AG20443 (cell line): ENCODE data around the gene HMX3.

Source experiments
- DNase-seq: peaks from one replicate; pipeline ENCODE4 v3.0.0; 2012; ENCODE audit warnings: low spot score, mixed read lengths

Gene HMX3

GRCh38 chr10:123134343-123134914, 1.3 kb upstream of the HMX3 start:
- DNase-seq: no peak

- no peak for DNase-seq
Observed at GRCh38 chr10:123134915-123135414, 805 bp upstream of the HMX3 start.

DNA sequence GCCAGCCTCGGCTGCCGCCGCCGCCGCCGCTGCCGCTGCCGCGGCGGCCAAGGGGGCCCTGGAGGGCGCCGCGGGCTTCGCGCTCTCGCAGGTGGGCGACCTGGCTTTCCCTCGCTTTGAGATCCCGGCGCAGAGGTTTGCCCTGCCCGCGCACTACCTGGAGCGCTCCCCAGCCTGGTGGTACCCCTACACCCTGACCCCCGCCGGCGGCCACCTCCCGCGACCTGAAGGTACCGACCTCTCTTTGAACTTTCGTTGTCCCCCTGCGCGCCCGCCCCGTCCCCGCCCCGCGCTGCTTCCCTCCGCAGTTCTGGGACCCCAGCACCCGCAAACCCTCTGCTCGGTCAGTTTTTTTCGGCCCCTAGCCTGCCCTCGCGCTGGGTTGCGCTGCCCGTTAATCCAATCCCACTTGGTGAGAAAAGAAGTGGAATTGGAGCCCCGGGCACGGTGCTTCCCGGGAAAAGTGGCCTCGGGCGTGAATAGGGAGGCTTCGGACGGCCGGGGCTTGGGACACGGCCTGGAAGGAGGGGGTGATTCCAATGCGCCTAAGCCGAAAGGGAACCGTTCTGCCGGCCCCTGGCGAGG, 543 bp downstream of the HMX3 start:
- no peak for DNase-seq

DNA sequence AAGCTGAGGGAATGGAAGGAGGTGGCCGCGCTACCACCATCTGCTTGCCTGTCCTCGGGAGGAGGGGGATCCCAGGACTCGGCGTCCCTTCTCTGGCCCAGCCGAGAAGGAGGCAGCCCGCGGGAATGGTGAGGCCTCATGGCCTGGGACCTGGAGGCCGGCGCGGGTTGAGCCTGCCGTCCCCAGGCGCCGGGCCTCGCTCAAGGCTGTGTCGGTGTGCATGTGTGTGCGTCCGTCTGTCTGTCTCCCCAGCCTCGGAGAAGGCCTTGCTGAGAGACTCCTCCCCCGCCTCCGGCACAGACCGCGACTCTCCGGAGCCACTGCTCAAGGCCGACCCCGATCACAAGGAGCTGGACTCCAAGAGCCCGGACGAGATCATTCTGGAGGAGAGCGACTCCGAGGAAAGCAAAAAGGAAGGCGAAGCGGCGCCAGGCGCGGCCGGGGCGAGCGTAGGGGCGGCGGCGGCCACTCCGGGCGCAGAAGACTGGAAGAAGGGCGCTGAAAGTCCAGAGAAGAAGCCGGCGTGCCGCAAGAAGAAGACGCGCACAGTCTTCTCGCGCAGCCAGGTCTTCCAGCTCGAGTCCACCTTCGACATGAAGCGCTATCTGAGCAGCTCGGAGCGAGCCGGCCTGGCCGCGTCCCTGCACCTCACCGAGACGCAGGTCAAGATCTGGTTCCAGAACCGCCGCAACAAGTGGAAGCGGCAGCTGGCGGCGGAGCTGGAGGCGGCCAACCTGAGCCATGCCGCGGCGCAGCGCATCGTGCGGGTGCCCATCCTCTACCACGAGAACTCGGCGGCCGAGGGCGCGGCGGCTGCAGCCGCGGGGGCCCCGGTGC, 1.3 kb downstream of the HMX3 start:
- DNase-seq: no peak

- no peak for DNase-seq
Observed at GRCh38 chr10:123139165-123139520, 3.4 kb downstream of the HMX3 start.

DNA sequence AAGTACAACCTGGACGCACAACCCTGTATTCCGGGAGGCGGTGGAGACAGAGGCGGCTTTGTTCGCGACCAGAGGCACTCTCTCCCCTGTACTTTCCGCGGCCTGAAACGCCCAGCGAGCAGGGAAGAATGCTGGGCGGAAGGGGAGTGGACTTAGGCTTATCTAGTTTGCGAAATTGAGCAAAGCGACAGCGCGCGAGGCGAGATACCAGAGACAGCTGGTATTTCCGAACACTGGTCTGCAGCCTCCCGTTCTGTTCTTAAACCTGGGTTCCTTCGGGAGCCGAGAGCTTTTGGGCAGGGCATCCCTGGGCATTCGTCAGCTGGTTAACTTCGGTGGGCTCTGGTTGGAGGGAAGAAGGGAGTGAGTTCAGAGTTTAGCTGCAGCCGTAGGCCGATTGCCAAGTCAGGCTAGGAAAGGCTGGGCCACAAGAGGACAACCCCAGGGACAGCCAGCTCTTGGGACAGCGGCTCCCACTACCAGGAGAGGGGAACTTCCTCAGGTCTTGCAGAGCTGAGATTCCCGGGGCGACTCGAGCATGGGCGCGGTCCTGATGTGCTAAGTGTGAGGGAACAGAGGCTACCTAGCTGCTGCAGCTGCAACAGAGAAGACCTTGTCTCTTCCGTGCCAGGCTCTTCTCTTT, 3.9 kb downstream of the HMX3 start:
- no peak for DNase-seq

GRCh38 chr10:123140164-123140982, 4.6 kb downstream of the HMX3 start:
- no peak for DNase-seq

- DNase-seq: no peak
Observed at GRCh38 chr10:123140983-123141390, 5.2 kb downstream of the HMX3 start.

GRCh38 chr10:123141791-123142700, 6.3 kb downstream of the HMX3 start:
- no peak for DNase-seq

DNA sequence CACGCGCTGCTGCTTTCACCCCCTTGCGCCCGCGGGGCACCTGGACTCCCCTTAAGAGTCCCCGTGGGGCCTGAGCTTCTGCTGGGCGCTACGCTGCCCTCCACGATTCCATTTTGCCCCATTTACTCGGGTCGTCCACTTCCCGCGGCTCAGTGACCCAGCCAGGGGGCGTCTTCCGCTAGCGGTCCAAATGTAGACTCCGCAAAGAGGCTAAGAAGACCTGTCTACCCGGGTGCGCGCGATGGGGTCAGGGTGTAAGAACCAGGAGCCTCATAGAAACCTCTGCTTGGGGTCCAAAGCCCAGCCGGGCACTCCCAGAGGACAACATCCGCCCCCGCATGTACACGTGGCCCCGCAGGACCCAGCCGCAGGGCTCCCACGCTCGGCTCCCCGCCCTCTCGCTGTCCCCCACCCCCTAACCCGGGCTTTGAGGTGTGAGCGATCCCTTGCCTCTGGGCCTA, 7.0 kb downstream of the HMX3 start:
- DNase-seq: no peak

DNA sequence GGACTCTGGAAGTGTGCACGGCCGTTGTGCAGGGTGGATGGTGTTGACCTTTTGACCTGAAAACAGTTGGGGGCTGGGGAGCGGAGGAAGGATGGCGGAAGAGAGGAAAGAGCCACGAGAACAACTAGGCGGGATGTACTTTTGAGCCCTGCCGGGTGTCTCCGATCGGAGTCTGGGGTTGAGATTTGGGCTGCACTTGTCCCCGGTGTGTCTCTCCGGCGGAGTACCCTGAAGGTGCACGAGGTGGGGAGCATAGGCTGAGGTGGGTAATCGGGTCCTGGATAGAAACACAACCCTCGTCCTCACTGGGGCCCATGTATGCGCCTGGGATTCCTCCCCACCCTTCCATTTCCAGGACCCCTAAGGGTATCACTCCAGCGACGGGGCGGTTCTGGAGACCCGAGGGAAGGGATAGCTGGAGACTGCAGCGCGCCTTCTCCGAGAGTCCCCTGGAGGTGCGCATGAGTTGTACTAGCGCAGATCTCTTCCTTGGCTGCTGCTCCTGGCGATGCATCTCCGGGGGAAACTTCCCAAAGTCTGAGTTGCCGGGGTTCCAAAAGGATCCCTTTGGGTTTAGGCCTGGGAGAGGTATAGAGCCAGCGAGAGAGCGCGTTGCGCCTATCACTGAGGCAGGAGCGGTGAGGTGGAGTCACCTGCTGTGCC, 7.5 kb downstream of the HMX3 start:
- DNase-seq: no peak

DNA sequence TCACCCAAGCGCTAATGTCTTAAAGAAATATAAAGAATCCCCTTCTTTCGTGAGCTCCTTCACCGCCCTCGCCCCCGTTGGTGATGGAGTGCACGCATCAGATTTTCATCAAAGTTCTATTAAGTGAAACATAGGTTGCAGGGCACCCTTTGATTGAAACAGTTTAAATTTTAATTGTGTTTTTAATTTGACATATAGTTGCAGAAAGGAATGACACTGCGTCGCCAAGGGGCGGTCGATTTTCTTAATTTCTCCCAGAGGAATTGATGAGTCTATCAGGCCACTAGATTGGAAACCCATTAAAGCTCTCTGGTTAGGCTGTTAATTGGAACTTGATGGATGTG, 8.0 kb downstream of the HMX3 start:
- DNase-seq: no peak

DNA sequence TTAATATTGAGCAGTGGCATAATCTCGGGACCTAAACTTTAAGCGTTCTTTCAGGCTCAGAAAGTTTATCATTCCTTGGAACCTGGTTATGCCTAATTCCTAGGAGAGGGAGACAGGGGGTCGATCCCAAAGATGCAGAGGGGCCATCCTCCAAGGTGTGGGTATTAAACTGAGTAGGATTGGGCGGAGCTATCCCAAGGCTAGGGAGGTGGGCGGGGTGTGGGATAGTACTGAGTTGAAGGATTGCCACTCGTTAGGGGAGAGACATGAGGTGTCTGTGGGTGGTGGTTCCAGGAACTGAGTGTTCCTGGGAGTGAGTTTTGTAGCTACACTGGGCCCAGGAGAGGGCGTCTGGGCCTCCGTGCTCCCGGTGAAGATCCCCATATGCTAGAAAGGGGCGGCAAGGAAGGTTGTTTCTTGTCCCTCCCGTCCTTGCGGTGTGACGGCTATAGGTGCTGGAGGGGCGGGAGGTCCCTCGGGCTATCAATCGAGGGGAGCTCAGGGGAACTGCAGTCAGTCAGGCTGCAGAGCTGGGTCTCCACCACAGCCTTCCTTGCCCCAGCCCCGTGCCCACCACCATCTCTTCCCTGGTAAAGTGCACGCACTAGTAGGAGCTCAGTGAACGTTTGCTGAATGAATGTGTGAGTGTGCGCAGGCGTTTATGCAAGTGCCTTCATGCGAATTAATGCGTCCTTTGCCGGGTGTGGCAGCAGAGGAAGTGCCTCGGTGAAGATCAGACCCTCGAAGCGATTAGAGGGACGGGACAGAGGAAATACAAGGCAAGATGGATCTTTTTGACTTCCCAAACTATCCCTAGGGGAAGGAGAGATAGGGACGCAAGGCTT, 9.1 kb downstream of the HMX3 start:
- no peak for DNase-seq

DNA sequence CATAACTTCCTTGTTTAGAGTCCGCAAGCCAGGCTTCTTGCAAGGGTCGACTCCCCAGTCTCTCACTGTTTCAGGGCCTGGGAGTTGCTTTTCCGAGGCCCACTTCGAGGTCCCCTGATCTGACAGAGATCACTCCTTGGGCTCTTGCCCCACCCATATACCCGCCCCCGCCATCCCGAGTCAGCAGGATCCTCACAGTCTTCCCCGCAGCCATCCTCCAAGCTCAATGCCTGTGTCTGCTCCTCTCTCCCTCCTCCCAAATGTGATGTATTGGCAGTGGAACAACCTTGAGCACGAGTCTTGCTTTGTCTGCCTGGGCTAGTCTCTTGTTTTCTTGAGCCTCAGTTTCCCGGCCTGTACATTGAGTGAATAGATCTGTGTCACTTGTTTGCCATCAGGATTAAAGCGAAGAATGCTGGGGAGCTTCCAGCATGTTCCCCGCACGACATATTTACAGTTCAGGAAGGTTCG, 9.8 kb downstream of the HMX3 start:
- DNase-seq: no peak

DNA sequence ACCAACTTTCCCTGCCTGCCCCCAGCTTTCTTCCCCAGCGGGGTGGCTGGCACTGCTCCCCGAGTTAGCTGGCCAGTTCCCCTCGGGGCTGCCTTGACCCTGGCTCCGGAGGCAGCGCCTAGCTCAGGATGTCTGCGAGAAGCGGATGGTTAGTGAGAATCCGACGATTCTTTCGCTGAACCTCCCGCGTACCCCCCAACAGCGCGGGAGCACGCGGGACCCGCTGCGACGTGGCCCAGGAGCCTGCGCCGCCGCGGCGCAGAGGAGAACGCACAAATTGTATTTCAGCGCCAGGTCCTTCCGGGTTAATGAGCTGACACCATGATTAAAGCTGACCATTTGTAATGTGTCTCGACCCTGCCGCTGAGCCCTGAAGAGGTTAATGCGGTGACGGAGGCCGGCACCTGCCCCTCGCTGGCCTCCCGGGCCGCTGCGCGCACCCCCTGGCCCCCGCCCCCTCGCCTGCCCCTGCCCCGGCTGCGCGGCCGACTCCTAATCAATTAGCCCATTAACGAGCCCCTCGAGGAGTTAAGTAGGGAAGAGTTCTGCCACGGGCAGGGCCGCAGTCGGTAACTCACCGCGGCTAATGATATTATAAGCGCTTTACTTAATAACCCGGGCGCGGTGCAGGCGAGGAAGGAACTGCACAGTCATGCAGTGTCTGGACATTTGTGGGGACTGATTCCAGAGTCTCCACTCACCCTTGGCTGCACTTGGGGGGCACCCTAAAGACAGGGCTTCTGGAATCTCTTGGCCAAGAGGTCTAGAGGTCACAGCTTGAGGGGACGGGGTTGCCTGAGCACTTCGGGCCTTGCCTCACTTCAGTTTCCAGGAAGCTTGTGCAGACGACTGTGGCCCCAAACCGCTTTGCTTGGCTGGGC, 10.5 kb downstream of the HMX3 start:
- DNase-seq: no peak

DNA sequence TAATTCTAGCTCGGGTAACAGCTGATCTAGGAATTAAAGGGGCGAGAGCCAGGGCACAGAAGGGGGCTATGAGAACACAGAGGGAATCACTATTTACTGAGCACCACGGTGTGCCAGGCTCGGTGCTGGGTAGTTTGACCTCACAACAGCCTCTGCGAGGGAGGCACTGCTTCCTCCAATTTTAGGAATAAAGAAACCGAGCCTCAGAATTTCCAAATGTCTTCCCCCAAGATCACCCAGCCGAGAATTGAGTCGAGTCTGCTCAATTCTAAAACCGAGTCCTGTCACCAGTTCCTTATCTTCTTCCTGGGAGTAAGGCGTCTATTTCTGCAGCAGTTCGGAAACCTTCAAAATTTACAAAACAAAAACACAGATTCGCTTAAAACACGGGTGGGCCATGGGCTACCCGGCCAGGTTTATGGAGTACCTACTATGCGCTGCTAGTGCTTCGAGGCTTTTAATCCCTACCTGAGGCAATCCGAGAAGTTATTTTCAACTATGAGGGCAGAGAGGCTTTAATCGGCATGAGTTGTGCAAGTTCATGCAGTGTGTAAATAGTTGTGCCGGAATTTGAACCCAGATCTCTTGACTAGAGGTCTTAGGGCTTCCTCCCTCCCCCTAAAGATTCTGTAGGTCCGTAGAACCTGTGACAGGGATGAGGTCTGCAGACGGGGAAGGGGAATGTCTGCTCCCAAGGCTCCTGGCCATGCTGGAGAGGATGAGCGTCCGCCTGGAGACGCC, 11.3 kb downstream of the HMX3 start:
- DNase-seq: no peak

DNA sequence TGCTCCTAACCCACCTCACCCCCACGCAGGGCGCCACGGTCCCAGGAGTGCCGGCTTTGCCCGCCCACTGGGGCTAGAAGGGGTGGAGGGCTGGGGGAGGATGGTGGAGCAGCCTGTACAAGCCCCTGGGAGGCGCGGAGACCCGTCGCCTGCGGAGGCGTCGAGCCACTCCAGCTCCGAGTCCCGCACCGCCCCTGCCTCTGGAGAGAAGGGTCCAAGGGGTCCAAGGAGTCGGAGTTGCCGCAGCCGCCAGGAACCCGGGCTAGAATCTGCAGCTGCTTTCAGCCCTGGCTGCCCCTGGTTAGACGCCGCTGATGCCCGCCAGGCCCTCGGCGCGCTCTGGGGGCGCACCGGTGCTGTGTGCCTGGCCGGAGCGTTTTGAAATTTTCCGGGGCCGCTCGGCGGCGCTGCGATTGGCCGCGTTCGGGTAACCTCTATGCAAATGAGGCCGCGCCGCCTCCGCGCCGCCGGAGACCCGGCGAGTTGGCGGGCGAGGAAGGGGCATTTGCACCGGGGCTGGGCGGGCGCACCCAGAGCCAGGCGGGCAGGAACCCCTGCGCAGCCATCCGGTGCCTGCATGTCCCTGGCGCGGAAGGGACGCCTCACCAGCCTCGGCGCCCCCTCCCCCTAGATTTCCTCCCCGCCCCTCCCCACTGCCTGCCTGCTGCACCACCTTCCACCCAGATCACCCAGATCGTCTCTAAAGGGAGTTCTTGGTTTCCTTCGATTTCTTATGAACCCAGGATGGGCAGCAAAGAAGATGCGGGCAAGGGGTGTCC, 12.1 kb downstream of the HMX3 start, which contains the start of gene HMX2:
Gene HMX2 (plus strand): TSS at position 502 of the 779 bp plus-strand sequence. CDS start 243 bp downstream, at position 745.
- no peak for DNase-seq
